PC-3 (cell line): ENCODE measurements around the gene NADK2. TPM values are rescaled to one million over a fixed set of nuclear protein-coding genes. Genes with fewer than 3 reads are reported as not detected.
A peak's percentile ranks its signal among the peaks of the same experiment; 100 is the strongest.
"Not testable (repeated sequence)": the region's sequence is repeated elsewhere in the genome, so short reads cannot be mapped to it uniquely, and the experiment has no call there.

Experiments used
- ATAC-seq: fragments of 200-7000 bp; cut with Tn5 transposase; 2 replicates; pipeline ENCODE4 v1.9.1; 2020; ENCODE audit warnings: mild to moderate bottlenecking, moderate library complexity
- Bru-seq: library from RNA; stranded (reverse); fragments of 400-500 nt; gene quantifications from one replicate; lab custom pipeline; 2021; lab: Mats Ljungman, UMichigan
- BruChase-seq, 2 experiments: library from RNA; stranded (reverse); fragments of 400-500 nt; gene quantifications; one replicate each; lab custom pipeline; 2021; lab: Mats Ljungman, UMichigan
- BruUV-seq: library from RNA; stranded (reverse); fragments of 400-500 nt; replicated peaks from 2 replicates; lab custom pipeline; 2021; lab: Mats Ljungman, UMichigan
- CTCF ChIA-PET: fragments of 300-600 bp; sonication (Branson Sonifier 250); formaldehyde crosslinking; loops from one replicate; lab custom pipeline; 2022; ENCODE audit warnings: antibody characterized with exemption; lab: Charles Lee
- POLR2A ChIA-PET: fragments of 300-600 bp; sonication (Branson Sonifier 250); formaldehyde crosslinking; loops from one replicate; lab custom pipeline; 2022; ENCODE audit warnings: antibody characterized with exemption; ENCODE audit not compliant: unreplicated experiment; lab: Charles Lee
- DNase-seq: peaks from one replicate; pipeline ENCODE4 v3.0.0-alpha.2; 2015
- H2AFZ ChIP-seq: fragments of 300-600 bp; sonication (generic); 2 replicates; pipeline ENCODE4 v1.6.0; 2016; ENCODE audit warnings: antibody characterized with exemption, low read length
- H3F3A ChIP-seq: fragments of 300-600 bp; sonication (generic); one replicate; pipeline ENCODE4 v1.6.0; 2017; ENCODE audit warnings: antibody characterized with exemption, low read length, control low read depth, mild to moderate bottlenecking; ENCODE audit not compliant: unreplicated experiment
- H3K27ac ChIP-seq: fragments of 300-600 bp; sonication (generic); 2 replicates; pipeline ENCODE4 v1.5.1; 2016; ENCODE audit warnings: mild to moderate bottlenecking, low read length
- H3K27me3 ChIP-seq: fragments of 300-600 bp; sonication (generic); 2 replicates; pipeline ENCODE4 v1.6.1; 2016; ENCODE audit warnings: low read length, mixed read lengths
- H3K36me3 ChIP-seq: fragments of 300-600 bp; sonication (generic); 2 replicates; pipeline ENCODE4 v1.6.1; 2016; ENCODE audit warnings: low read depth, mixed run types, low read length, mixed read lengths
- H3K4me1 ChIP-seq: fragments of 300-600 bp; sonication (generic); 2 replicates; pipeline ENCODE4 v1.5.1; 2016; ENCODE audit warnings: low read length; ENCODE audit not compliant: insufficient read depth
- H3K4me2 ChIP-seq: fragments of 300-600 bp; sonication (generic); 2 replicates; pipeline ENCODE4 v1.6.0; 2016; ENCODE audit warnings: low read length
- H3K4me3 ChIP-seq: fragments of 300-600 bp; sonication (generic); 2 replicates; pipeline ENCODE4 v1.5.1; 2016; ENCODE audit warnings: mild to moderate bottlenecking, low read length, mixed read lengths
- H3K79me2 ChIP-seq: fragments of 300-600 bp; sonication (generic); 2 replicates; pipeline ENCODE4 v1.6.1; 2017; ENCODE audit warnings: low read length, mixed read lengths
- H3K9ac ChIP-seq: fragments of 300-600 bp; sonication (generic); 2 replicates; pipeline ENCODE4 v1.6.0; 2016; ENCODE audit warnings: mild to moderate bottlenecking, low read length
- H3K9me2 ChIP-seq: fragments of 300-600 bp; sonication (generic); replicated peaks from 2 replicates; pipeline ENCODE4 v1.6.1; 2016; ENCODE audit warnings: mixed run types, low read length, mixed read lengths
- H3K9me3 ChIP-seq: fragments of 300-600 bp; sonication (generic); 2 replicates; pipeline ENCODE4 v1.6.1; 2016; ENCODE audit warnings: low read length, mixed read lengths
- H4K20me1 ChIP-seq: fragments of 300-600 bp; sonication (generic); 2 replicates; pipeline ENCODE4 v1.6.1; 2016; ENCODE audit warnings: low read length, mixed read lengths
- CTCF ChIP-seq: fragments of 300-600 bp; sonication (generic); conservative IDR thresholded peaks from 2 replicates; pipeline ENCODE4 v1.5.1; 2017; ENCODE audit warnings: antibody characterized with exemption, low read depth, mild to moderate bottlenecking, low read length
- EZH2 ChIP-seq: fragments of 300-600 bp; sonication (generic); IDR thresholded peaks from one replicate; pipeline ENCODE4 v1.6.1; 2017; ENCODE audit warnings: antibody characterized with exemption, mild to moderate bottlenecking, low read length; ENCODE audit not compliant: unreplicated experiment
- EZH2phosphoT487 ChIP-seq: fragments of 300-600 bp; sonication (generic); IDR thresholded peaks from 2 replicates; pipeline ENCODE4 v1.6.1; 2018; ENCODE audit warnings: mild to moderate bottlenecking, antibody characterized with exemption, low read length, borderline replicate concordance
- intact Hi-C: fragments of 100-400 bp; cut with micrococcal nuclease; formaldehyde crosslinking; loops from 2 replicates; pipeline ENCODE4 v1.9.0; 2023
- long read RNA-seq: library from polyadenylated mRNA; unstranded; transcript quantifications from one replicate; pipeline ENCODE4 v2.0.0, GENCODE V29; 2021; ENCODE audit not compliant: unreplicated experiment
- total RNA-seq: library from RNA; depleted of rRNA; stranded (reverse); fragments of >200 nt; gene quantifications from 2 replicates; pipeline ENCODE4 v1.2.3, GENCODE V29; 2014; rRNA removed

The NADK2 gene
- 17.7 and 22.9 TPM in 2 replicates for total RNA-seq
- Bru-seq, nascent RNA, result percentile 78 among the genes with signal in this experiment
- percentile 70 among the genes with signal in this experiment for BruChase-seq, experiment 1, labeled RNA remaining after a 6-hour chase
- BruChase-seq, experiment 2, labeled RNA remaining after a 2-hour chase, result percentile 75 among the genes with signal in this experiment
- long read RNA-seq, transcript NADK2-202 (12 exons, 2,243 nt), result major isoform, 35 of 46 reads
- long read RNA-seq, partial matches to known transcripts, result 3 of 46 reads
- long read RNA-seq, other reads (novel, unspliced or antisense), result 5 of 46 reads

DNA sequence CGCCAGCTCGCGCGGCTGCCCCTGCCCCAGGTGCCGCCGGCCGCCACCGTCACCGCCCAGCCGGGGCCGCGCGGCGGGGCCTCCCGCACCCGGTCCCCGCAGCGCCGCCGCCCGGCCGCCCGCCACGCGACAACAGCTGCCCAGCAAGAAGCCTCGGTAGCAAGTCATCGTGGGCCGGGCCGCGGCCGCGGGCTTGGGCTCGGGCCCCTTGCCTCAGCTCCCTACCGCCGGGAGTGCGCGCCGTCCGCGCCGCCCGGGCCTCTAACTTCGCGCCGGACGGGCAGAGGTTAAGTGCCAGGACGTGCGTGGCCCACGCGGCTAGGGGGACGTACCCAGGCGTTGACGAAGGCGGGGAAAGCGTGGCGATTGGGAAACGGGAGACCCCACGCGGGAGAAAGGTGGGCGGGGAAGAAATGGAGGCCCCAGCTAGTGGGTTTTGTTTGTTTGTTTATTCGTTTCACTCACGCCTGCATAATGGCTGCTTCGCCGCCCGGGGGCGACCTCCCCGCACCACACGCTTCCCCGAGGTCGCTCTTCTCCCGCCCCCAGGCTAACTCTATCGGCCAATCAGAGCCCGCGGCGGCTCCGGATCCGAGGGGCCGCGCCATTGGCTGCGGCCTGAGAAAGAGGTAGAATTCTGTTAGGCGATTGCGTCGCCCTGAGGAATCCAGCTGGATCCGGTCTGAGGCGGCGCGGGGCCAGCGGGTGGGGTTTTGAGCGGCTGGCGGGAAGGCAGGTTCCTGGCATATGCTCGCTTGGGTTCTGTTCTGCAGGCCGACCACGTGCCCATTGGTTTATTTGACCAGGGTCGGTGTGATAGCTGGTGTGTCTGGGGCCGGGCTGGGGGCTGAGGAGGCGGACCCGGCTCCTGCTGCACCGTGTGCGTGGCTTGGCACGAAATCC, at the start of gene NADK2:
TSS of gene NADK2 (minus strand) at position 295 of the 903 bp plus-strand sequence. CDS start at position 168, 127 bp downstream.
- H3K9me3 ChIP-seq, result no peaks in the 10 kb centered on the region
- peak within 1 kb of the TSS; percentile 69 for H3K27ac ChIP-seq
- ATAC-seq (peak; percentile 75), DNase-seq (peak; percentile 97)
- H3K36me3 ChIP-seq, result no peaks in the 10 kb centered on the region
- TF ChIP-seq CTCF (peak; percentile 58), EZH2 (no peak), EZH2phosphoT487 (peak; percentile 62; the same call in 1 of the 2 replicates)
- no TSS peak for BruUV-seq
- peaks cover 44% of the 10 kb centered on the region for H3K79me2 ChIP-seq
- peaks cover 38% of the 10 kb centered on the region for H3K4me1 ChIP-seq
- peak within 1 kb of the TSS; percentile 89 for H3K4me2 ChIP-seq
- ChIA-PET POLR2A (interaction anchor here (0.7 kb wide), 2 partner anchors 9 to 186 kb away, joined by 3 to 4 read pairs; no protein-coding TSS in a partner anchor), CTCF (interaction anchor here (0.5 to 2.7 kb wide), 12 partner anchors 11 to 674 kb away, joined by 3 to 18 read pairs (median 3); partner anchors contain the start of gene LMBRD2)
- intact Hi-C loops, result loop anchor here (1.0 to 5.0 kb wide), 4 partner anchors 40 to 163 kb away; partner anchors contain the start of gene SKP2
- H3K27me3 ChIP-seq, result no peaks in the 10 kb centered on the region
- peak within 1 kb of the TSS; percentile 75 for H3K4me3 ChIP-seq
- no peaks in the 10 kb centered on the region for H3K9me2 ChIP-seq
- peak within 1 kb of the TSS; percentile 84 for H3K9ac ChIP-seq
- peak within 1 kb of the TSS; percentile 96 for H2AFZ ChIP-seq
- H4K20me1 ChIP-seq, result no peaks in the 10 kb centered on the region
- H3F3A ChIP-seq, result no peaks in the 10 kb centered on the region

- ChIA-PET POLR2A (no interaction called here), CTCF (no interaction called here)
- Histone ChIP-seq H3K36me3 (no peaks in the 10 kb centered on the region), H3K9me2 (no peaks in the 10 kb centered on the region), H3K27me3 (no peaks in the 10 kb centered on the region; the same call in 1 of the 2 replicates), H3K27ac (no peak overlapping the region), H3K9ac (no peak overlapping the region), H2AFZ (no peak overlapping the region), H3K4me2 (no peak overlapping the region), H4K20me1 (no peaks in the 10 kb centered on the region), H3F3A (no peaks in the 10 kb centered on the region), H3K4me1 (no peaks in the 10 kb centered on the region), H3K9me3 (no peaks in the 10 kb centered on the region), H3K4me3 (no peak overlapping the region), H3K79me2 (no peaks in the 10 kb centered on the region)
- TF ChIP-seq CTCF, result no peak
- no peak for TF ChIP-seq EZH2
- no peak for TF ChIP-seq EZH2phosphoT487
- intact Hi-C loops, result no loop called here
- BruUV-seq, result no TSS peak
- ATAC-seq (no peak), DNase-seq (no peak)
These were observed 44.3 kb upstream of the NADK2 start for GRCh38 chr5:36285837-36286615.

DNA sequence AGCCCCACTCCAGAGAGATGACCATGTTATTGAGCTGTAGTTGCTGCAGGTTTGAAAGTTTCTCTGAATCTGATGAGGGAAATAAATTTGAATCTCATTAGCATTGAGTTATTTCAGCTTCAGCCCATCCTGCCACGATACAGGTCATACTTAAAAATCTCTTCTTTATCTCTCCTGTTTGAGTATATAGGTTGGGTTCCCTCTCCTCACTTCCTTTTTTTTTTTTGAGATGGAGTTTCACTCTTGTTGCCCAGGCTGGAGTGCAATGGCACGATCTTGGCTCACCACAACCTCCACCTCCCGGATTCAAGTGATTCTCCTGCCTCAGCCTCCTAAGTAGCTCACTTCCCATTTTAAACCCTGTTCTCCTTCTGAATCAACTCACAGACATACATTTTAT, 42.0 kb upstream of the NADK2 start:
- H3K4me3 ChIP-seq, CTCF ChIA-PET, H3K9me2 ChIP-seq, H3K4me1 ChIP-seq, H3K27me3 ChIP-seq, H3K36me3 ChIP-seq, H3K79me2 ChIP-seq, H3K9me3 ChIP-seq, POLR2A ChIA-PET, DNase-seq, H3K9ac ChIP-seq, ATAC-seq, H4K20me1 ChIP-seq, H3K27ac ChIP-seq, intact Hi-C loops, H3F3A ChIP-seq, BruUV-seq, H3K4me2 ChIP-seq, H2AFZ ChIP-seq: not testable (repeated sequence)
